ENCODE data around the gene DAGLB. TPM values are rescaled to one million over a fixed set of nuclear protein-coding genes. Genes with fewer than 3 reads are reported as not detected.

The DAGLB gene
- total RNA-seq, 2 experiments from 2014 or later = 22.0 to 22.9 TPM

GRCh38 chr7:6394114-6394513 is 53.6 kb downstream of the DAGLB start:
- ATAC-seq (ENCODE audit: poor library complexity) (no peak), DNase-seq (no peak)
- ChIA-PET POLR2A (no interaction called here), CTCF (no interaction called here)
- H3K4me3 ChIP-seq (ENCODE audit: low read length) = no peak overlapping the region
- Mint-ChIP-seq H3K4me3 (no peak overlapping the region), H3K4me1 (ENCODE audit: low read depth) (peaks cover 68% of the 10 kb centered on the region), H3K27ac (peak overlapping the region; percentile 75), H3K36me3 (ENCODE audit: low read depth) (peaks cover 72% of the 10 kb centered on the region), H3K9me3 (no peaks in the 10 kb centered on the region), H3K27me3 (no peaks in the 10 kb centered on the region)
- no peak for TF ChIP-seq CTCF (IDR thresholded peaks at IDR 0.05)
- no peak overlapping the region for H3K27ac ChIP-seq (ENCODE audit: low read depth in 1 of 2, low read length in 2 of 2)
- intact Hi-C loops (cut with DNase I, micrococcal nuclease) = loop anchor here in 1 of 2 experiments (5.0 kb wide), 1 partner anchor 33 kb away; no protein-coding TSS in a partner anchor
- no peaks in the 10 kb centered on the region for H3K9me3 ChIP-seq (ENCODE audit: control insufficient read depth in 1 of 2, insufficient read depth in 1 of 2, low read length in 2 of 2)
- H3K27me3 ChIP-seq (ENCODE audit: control insufficient read depth in 1 of 2, insufficient read depth in 2 of 2, low read length in 2 of 2) = no peaks in the 10 kb centered on the region
- peaks cover 54% of the 10 kb centered on the region for H3K36me3 ChIP-seq (ENCODE audit: insufficient read depth, low read length)
- H3K4me1 ChIP-seq (ENCODE audit: insufficient read depth, low read length) = peaks cover 28% of the 10 kb centered on the region

GRCh38 chr7:6393667-6394056 is 54.1 kb downstream of the DAGLB start:
- Mint-ChIP-seq H3K36me3 (ENCODE audit: low read depth) (peaks cover 70% of the 10 kb centered on the region), H3K4me1 (ENCODE audit: low read depth) (peaks cover 64% of the 10 kb centered on the region), H3K4me3 (no peak overlapping the region), H3K27ac (peak overlapping the region; percentile 75), H3K27me3 (no peaks in the 10 kb centered on the region), H3K9me3 (no peaks in the 10 kb centered on the region)
- intact Hi-C loops (cut with DNase I, micrococcal nuclease) = loop anchor here in 1 of 2 experiments (5.0 kb wide), 1 partner anchor 34 kb away; no protein-coding TSS in a partner anchor
- Histone ChIP-seq H3K4me1 (ENCODE audit: insufficient read depth, low read length) (peaks cover 28% of the 10 kb centered on the region), H3K27me3 (ENCODE audit: control insufficient read depth in 1 of 2, insufficient read depth in 2 of 2, low read length in 2 of 2) (no peaks in the 10 kb centered on the region), H3K36me3 (ENCODE audit: insufficient read depth, low read length) (peaks cover 58% of the 10 kb centered on the region), H3K4me3 (ENCODE audit: low read length) (no peak overlapping the region), H3K9me3 (ENCODE audit: control insufficient read depth in 1 of 2, insufficient read depth in 1 of 2, low read length in 2 of 2) (no peaks in the 10 kb centered on the region), H3K27ac (ENCODE audit: low read depth in 1 of 2, low read length in 2 of 2) (peak overlapping the region; percentile 1 to 10)
- ChIA-PET CTCF (no interaction called here), POLR2A (no interaction called here)
- ATAC-seq (ENCODE audit: poor library complexity) (no peak), DNase-seq (no peak)
- no peak for TF ChIP-seq CTCF (IDR thresholded peaks at IDR 0.05)

GRCh38 chr7:6392712-6393666 is 54.8 kb downstream of the DAGLB start:
- intact Hi-C loops (cut with DNase I, micrococcal nuclease) = loop anchor here in 1 of 2 experiments (5.0 kb wide), 1 partner anchor 34 kb away; no protein-coding TSS in a partner anchor
- Mint-ChIP-seq H3K4me1 (ENCODE audit: low read depth) (peaks cover 58% of the 10 kb centered on the region), H3K36me3 (ENCODE audit: low read depth) (peaks cover 70% of the 10 kb centered on the region), H3K27me3 (no peaks in the 10 kb centered on the region), H3K27ac (peak overlapping the region; percentile 75), H3K9me3 (no peaks in the 10 kb centered on the region), H3K4me3 (no peak overlapping the region)
- Histone ChIP-seq H3K27me3 (ENCODE audit: control insufficient read depth in 1 of 2, insufficient read depth in 2 of 2, low read length in 2 of 2) (no peaks in the 10 kb centered on the region), H3K9me3 (ENCODE audit: control insufficient read depth in 1 of 2, insufficient read depth in 1 of 2, low read length in 2 of 2) (no peaks in the 10 kb centered on the region), H3K27ac (ENCODE audit: low read depth in 1 of 2, low read length in 2 of 2) (peak overlapping the region in 1 of 2 donors; percentile 1), H3K36me3 (ENCODE audit: insufficient read depth, low read length) (peaks cover 61% of the 10 kb centered on the region), H3K4me3 (ENCODE audit: low read length) (no peak overlapping the region), H3K4me1 (ENCODE audit: insufficient read depth, low read length) (peaks cover 25% of the 10 kb centered on the region)
- POLR2A ChIA-PET = no interaction called here
- TF ChIP-seq CTCF (IDR thresholded peaks at IDR 0.05) = no peak
- ATAC-seq (ENCODE audit: poor library complexity) = peak; percentile 41
- DNase-seq = peak in 6 of 14 experiments; percentile 13 to 72 (median 32)
- CTCF ChIA-PET = interaction anchor here (1.2 kb wide), 1 partner anchor 11 kb away, joined by 3 read pairs; no protein-coding TSS in a partner anchor
